ENCODE data around the gene IVL.

Gene IVL

GRCh38 chr1:152886758-152887409 is 21.5 kb upstream of the IVL start:
- TF ChIP-seq, protein P1, sequence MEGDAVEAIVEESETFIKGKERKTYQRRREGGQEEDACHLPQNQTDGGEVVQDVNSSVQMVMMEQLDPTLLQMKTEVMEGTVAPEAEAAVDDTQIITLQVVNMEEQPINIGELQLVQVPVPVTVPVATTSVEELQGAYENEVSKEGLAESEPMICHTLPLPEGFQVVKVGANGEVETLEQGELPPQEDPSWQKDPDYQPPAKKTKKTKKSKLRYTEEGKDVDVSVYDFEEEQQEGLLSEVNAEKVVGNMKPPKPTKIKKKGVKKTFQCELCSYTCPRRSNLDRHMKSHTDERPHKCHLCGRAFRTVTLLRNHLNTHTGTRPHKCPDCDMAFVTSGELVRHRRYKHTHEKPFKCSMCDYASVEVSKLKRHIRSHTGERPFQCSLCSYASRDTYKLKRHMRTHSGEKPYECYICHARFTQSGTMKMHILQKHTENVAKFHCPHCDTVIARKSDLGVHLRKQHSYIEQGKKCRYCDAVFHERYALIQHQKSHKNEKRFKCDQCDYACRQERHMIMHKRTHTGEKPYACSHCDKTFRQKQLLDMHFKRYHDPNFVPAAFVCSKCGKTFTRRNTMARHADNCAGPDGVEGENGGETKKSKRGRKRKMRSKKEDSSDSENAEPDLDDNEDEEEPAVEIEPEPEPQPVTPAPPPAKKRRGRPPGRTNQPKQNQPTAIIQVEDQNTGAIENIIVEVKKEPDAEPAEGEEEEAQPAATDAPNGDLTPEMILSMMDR (IDR thresholded peaks at IDR 0.05; ENCODE audit: borderline replicate concordance, insufficient read depth, low read depth, low read length) = no peak
- no peak overlapping the region for H3K4me3 ChIP-seq (ENCODE audit: low read depth, low read length)

GRCh38 chr1:152888126-152888525 is 20.2 kb upstream of the IVL start:
- TF ChIP-seq, protein P1 (IDR thresholded peaks at IDR 0.05; ENCODE audit: borderline replicate concordance, insufficient read depth, low read depth, low read length) = no peak
- no peak overlapping the region for H3K4me3 ChIP-seq (ENCODE audit: low read depth, low read length)

- TF ChIP-seq, protein P1 (IDR thresholded peaks at IDR 0.05; ENCODE audit: borderline replicate concordance, insufficient read depth, low read depth, low read length) = no peak
- no peak overlapping the region for H3K4me3 ChIP-seq (ENCODE audit: low read depth, low read length)
These were observed 9.3 kb upstream of the IVL start for GRCh38 chr1:152899027-152899426.

GRCh38 chr1:152899883-152900282 is 8.5 kb upstream of the IVL start:
- TF ChIP-seq, protein P1 (IDR thresholded peaks at IDR 0.05; ENCODE audit: borderline replicate concordance, insufficient read depth, low read depth, low read length) = no peak
- no peak overlapping the region for H3K4me3 ChIP-seq (ENCODE audit: low read depth, low read length)

DNA sequence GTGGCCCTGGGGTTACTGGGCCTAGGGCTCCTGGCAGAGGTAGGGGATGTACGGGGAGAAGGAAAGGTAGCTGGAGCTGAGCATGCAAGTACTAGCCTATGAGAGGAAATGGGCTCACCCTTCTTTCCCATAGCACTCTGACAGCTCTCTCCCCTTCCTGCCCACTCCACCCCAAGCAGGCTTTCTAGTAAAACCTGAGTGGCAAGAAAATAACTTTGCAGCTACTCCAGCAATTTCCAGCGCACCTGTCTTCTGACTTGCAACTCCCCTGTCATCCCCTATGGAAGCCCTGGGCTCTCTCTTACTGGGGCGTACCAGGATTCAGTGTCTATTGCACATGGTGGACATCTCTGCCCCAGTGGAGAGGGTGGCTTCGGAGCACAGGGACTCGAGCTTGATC is 6.7 kb upstream of the IVL start:
- TF ChIP-seq, protein P1 (IDR thresholded peaks at IDR 0.05; ENCODE audit: borderline replicate concordance, insufficient read depth, low read depth, low read length) = no peak
- no peak overlapping the region for H3K4me3 ChIP-seq (ENCODE audit: low read depth, low read length)

DNA sequence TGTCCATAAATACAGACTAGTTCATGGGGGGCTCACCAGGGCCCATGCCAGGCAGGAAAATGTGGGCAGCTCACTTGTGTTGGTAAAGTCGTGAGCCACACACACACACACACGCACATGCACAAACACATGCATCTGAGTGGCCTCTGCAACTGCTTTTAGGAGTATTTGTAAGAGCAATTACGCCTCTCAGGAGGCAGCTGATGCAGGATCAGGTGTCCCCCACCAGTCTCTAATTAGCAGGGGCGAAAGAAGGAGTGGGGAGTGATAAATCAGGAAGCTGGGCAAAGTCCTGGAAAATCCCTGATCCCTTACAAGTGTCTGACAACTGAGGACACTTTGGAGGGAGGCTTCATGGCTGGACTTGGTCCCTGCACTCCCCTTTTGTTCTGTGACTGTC is 5.7 kb upstream of the IVL start:
- TF ChIP-seq, protein P1 (IDR thresholded peaks at IDR 0.05; ENCODE audit: borderline replicate concordance, insufficient read depth, low read depth, low read length) = no peak
- no peak overlapping the region for H3K4me3 ChIP-seq (ENCODE audit: low read depth, low read length)

GRCh38 chr1:152904688-152905440 is 3.5 kb upstream of the IVL start:
- H3K4me3 ChIP-seq (ENCODE audit: low read depth, low read length) = no peak overlapping the region
- TF ChIP-seq, protein P1 (IDR thresholded peaks at IDR 0.05; ENCODE audit: borderline replicate concordance, insufficient read depth, low read depth, low read length) = no peak

Measured in GM12875 (cell line).